HG03280 (cell line): ENCODE data around the gene DYNLT2.
"Not testable (repeated sequence)": the region's sequence is repeated elsewhere in the genome, so short reads cannot be mapped to it uniquely, and the experiment has no call there.

Experiments used
- ATAC-seq: cut with Tn5 transposase; IDR thresholded peaks from one replicate; pipeline ENCODE4 v1.9.1; 2021; ENCODE audit warnings: mild to moderate bottlenecking, moderate library complexity; ENCODE audit not compliant: unreplicated experiment

The DYNLT2 gene

GRCh38 chr6:169701954-169702839 is 49.2 kb downstream of the DYNLT2 start, which contains the start of the genes C6orf120 and WDR27:
Gene C6orf120, plus strand, starts transcription at chr6:169702126. Its CDS starts 334 bp downstream, at chr6:169702460.
Gene WDR27, minus strand, starts transcription at chr6:169702029. Its CDS starts 13,024 bp downstream, at chr6:169689005.
- ATAC-seq, result peak; percentile 95

GRCh38 chr6:169701311-169701953 is 49.9 kb downstream of the DYNLT2 start:
- ATAC-seq, result peak; percentile 9

GRCh38 chr6:169700296-169700695 is 51.1 kb downstream of the DYNLT2 start:
- no peak for ATAC-seq

GRCh38 chr6:169697115-169697514 is 54.3 kb downstream of the DYNLT2 start:
- not testable (repeated sequence) for ATAC-seq

GRCh38 chr6:169695131-169695530 is 56.2 kb downstream of the DYNLT2 start:
- no peak for ATAC-seq

- no peak for ATAC-seq
Measured at GRCh38 chr6:169692516-169692915, 58.9 kb downstream of the DYNLT2 start.

GRCh38 chr6:169691260-169691659 is 60.1 kb downstream of the DYNLT2 start:
- ATAC-seq, result no peak
